Adrenal gland (tissue), 5 donors: Measurements from ENCODE around the gene PCDHGC5.

Source experiments
- POLR2A ChIP-seq, 2 donors: fragments of 450-650 bp; IDR thresholded peaks; one replicate each; pipeline ENCODE4 v1.6.1; 2017; ENCODE audit warnings: antibody characterized with exemption in 2 of 2, mild to moderate bottlenecking in 2 of 2, moderate library complexity in 1 of 2
- TF ChIP-seq, protein P1 (sequence below), 6 experiments: fragments of 450-650 bp in 4 of 6; fragments of 200-600 bp in 2 of 6; sonication (generic) in 1 of 6; IDR thresholded peaks; 1 replicate in 5 of 6; 2 replicates in 1 of 6; pipeline versions ENCODE4 v1.5.1 to v1.8.0; 2016 to 2021; ENCODE audit warnings: antibody characterized with exemption in 6 of 6, mild to moderate bottlenecking in 2 of 6, moderate library complexity in 1 of 6
- donor health status: DM: no; HTN: no; CAD: no.

DNA sequence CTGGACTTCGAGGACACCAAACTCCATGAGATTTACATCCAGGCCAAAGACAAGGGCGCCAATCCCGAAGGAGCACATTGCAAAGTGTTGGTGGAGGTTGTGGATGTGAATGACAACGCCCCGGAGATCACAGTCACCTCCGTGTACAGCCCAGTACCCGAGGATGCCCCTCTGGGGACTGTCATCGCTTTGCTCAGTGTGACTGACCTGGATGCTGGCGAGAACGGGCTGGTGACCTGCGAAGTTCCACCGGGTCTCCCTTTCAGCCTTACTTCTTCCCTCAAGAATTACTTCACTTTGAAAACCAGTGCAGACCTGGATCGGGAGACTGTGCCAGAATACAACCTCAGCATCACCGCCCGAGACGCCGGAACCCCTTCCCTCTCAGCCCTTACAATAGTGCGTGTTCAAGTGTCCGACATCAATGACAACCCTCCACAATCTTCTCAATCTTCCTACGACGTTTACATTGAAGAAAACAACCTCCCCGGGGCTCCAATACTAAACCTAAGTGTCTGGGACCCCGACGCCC, 11.8 kb upstream of the PCDHGC5 start:
- TF ChIP-seq, protein P1, sequence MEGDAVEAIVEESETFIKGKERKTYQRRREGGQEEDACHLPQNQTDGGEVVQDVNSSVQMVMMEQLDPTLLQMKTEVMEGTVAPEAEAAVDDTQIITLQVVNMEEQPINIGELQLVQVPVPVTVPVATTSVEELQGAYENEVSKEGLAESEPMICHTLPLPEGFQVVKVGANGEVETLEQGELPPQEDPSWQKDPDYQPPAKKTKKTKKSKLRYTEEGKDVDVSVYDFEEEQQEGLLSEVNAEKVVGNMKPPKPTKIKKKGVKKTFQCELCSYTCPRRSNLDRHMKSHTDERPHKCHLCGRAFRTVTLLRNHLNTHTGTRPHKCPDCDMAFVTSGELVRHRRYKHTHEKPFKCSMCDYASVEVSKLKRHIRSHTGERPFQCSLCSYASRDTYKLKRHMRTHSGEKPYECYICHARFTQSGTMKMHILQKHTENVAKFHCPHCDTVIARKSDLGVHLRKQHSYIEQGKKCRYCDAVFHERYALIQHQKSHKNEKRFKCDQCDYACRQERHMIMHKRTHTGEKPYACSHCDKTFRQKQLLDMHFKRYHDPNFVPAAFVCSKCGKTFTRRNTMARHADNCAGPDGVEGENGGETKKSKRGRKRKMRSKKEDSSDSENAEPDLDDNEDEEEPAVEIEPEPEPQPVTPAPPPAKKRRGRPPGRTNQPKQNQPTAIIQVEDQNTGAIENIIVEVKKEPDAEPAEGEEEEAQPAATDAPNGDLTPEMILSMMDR (IDR thresholded peaks at IDR 0.05), result no peak
- no peak for TF ChIP-seq POLR2A (IDR thresholded peaks at IDR 0.05)
